ENCODE results near the gene ZFYVE28. TPM values are rescaled to one million over a fixed set of nuclear protein-coding genes. Genes with fewer than 3 reads are reported as not detected.

ZFYVE28 gene
- total RNA-seq, 1 donor from 2014 or later, result 0.39 TPM

- Histone ChIP-seq H3K27me3 (no peaks in the 10 kb centered on the region), H3F3A (ENCODE audit: low read depth) (no peaks in the 10 kb centered on the region), H3K4me1 (no peaks in the 10 kb centered on the region), H3K9ac (no peak overlapping the region), H3K9me3 (ENCODE audit: low read depth) (no peaks in the 10 kb centered on the region), H2AFZ (replicated peaks) (no peak overlapping the region), H4K20me1 (ENCODE audit: low read depth) (no peaks in the 10 kb centered on the region), H3K4me3 (no peak overlapping the region), H3K27ac (no peak overlapping the region), H3K79me2 (ENCODE audit: low read depth) (no peaks in the 10 kb centered on the region), H3K36me3 (no peaks in the 10 kb centered on the region), H3K4me2 (no peak overlapping the region)
- H3K4me1 Mint-ChIP-seq, result peaks cover 21% of the 10 kb centered on the region
- no peaks in the 10 kb centered on the region for H3K36me3 Mint-ChIP-seq
- H3K27me3 Mint-ChIP-seq (ENCODE audit: insufficient read depth, low read depth), result peaks cover 6% of the 10 kb centered on the region
- no peak for TF ChIP-seq CTCF (IDR thresholded peaks at IDR 0.05)
- TF ChIP-seq EZH2phosphoT487 (IDR thresholded peaks at IDR 0.05), result no peak
- no peak for TF ChIP-seq EZH2 (IDR thresholded peaks at IDR 0.05)
- no peak overlapping the region for H3K27ac Mint-ChIP-seq
- peaks cover 7% of the 10 kb centered on the region for H3K9me3 Mint-ChIP-seq
- DNase-seq (ENCODE audit: low spot score), result no peak
- H3K4me3 Mint-ChIP-seq, result no peak overlapping the region
Observed at GRCh38 chr4:2365054-2365912, 53.2 kb downstream of the ZFYVE28 start.

GRCh38 chr4:2364654-2365053 is 53.8 kb downstream of the ZFYVE28 start:
- H3K27me3 Mint-ChIP-seq (ENCODE audit: insufficient read depth, low read depth), result peaks cover 6% of the 10 kb centered on the region
- Histone ChIP-seq H2AFZ (replicated peaks) (no peak overlapping the region), H3K27me3 (no peaks in the 10 kb centered on the region), H3K9me3 (ENCODE audit: low read depth) (no peaks in the 10 kb centered on the region), H4K20me1 (ENCODE audit: low read depth) (no peaks in the 10 kb centered on the region), H3K27ac (no peak overlapping the region), H3K4me1 (no peaks in the 10 kb centered on the region), H3K4me3 (no peak overlapping the region), H3K36me3 (no peaks in the 10 kb centered on the region), H3K9ac (no peak overlapping the region), H3K79me2 (ENCODE audit: low read depth) (no peaks in the 10 kb centered on the region), H3F3A (ENCODE audit: low read depth) (no peaks in the 10 kb centered on the region), H3K4me2 (no peak overlapping the region)
- peaks cover 5% of the 10 kb centered on the region for H3K9me3 Mint-ChIP-seq
- H3K4me1 Mint-ChIP-seq, result peaks cover 25% of the 10 kb centered on the region
- no peak overlapping the region for H3K4me3 Mint-ChIP-seq
- DNase-seq (ENCODE audit: low spot score), result no peak
- no peak for TF ChIP-seq EZH2 (IDR thresholded peaks at IDR 0.05)
- H3K36me3 Mint-ChIP-seq, result no peaks in the 10 kb centered on the region
- H3K27ac Mint-ChIP-seq, result no peak overlapping the region

- Histone ChIP-seq H3K9ac (no peak overlapping the region), H2AFZ (replicated peaks) (no peak overlapping the region), H3K4me2 (no peak overlapping the region), H4K20me1 (ENCODE audit: low read depth) (no peaks in the 10 kb centered on the region), H3K4me1 (no peaks in the 10 kb centered on the region), H3K4me3 (no peak overlapping the region), H3K27ac (no peak overlapping the region), H3K79me2 (ENCODE audit: low read depth) (no peaks in the 10 kb centered on the region), H3K27me3 (no peaks in the 10 kb centered on the region), H3F3A (ENCODE audit: low read depth) (no peaks in the 10 kb centered on the region), H3K9me3 (ENCODE audit: low read depth) (no peaks in the 10 kb centered on the region), H3K36me3 (no peaks in the 10 kb centered on the region)
- Mint-ChIP-seq H3K9me3 (peaks cover 5% of the 10 kb centered on the region), H3K36me3 (no peaks in the 10 kb centered on the region), H3K4me3 (no peak overlapping the region), H3K27me3 (ENCODE audit: insufficient read depth, low read depth) (peaks cover 6% of the 10 kb centered on the region), H3K27ac (no peak overlapping the region), H3K4me1 (peaks cover 25% of the 10 kb centered on the region)
- no peak for TF ChIP-seq CTCF (IDR thresholded peaks at IDR 0.05)
- DNase-seq (ENCODE audit: low spot score), result no peak
Observed at GRCh38 chr4:2363951-2364653, 54.3 kb downstream of the ZFYVE28 start.
